Esophagus muscularis mucosa (tissue), 4 donors: Measurements from ENCODE around the gene RALGDS.

Source experiments
- CTCF ChIP-seq, 3 experiments: fragments of 200-600 bp in 2 of 3; fragments of 450-650 bp in 1 of 3; sonication (generic) in 2 of 3; IDR thresholded peaks; one replicate each; pipeline ENCODE4 v1.5.1; 2017 to 2019; ENCODE audit warnings: antibody characterized with exemption in 3 of 3, mild to moderate bottlenecking in 2 of 3, moderate library complexity in 1 of 3
- EP300 ChIP-seq: sonication (generic); formaldehyde crosslinking; IDR thresholded peaks from one replicate; pipeline ENCODE4 v1.6.1; 2017; ENCODE audit warnings: antibody characterized with exemption
- POLR2A ChIP-seq: fragments of 450-650 bp; IDR thresholded peaks from one replicate; pipeline ENCODE4 v1.6.1; 2017; ENCODE audit warnings: antibody characterized with exemption, moderate library complexity, mild to moderate bottlenecking, low read depth

- TF ChIP-seq CTCF (IDR thresholded peaks at IDR 0.05): no peak
- TF ChIP-seq POLR2A: no peak
- no peak for TF ChIP-seq EP300
Observed at GRCh38 chr9:133054194-133054890, 66.7 kb downstream of the RALGDS start.
